HepG2 (cell line): ENCODE data around the gene EIF3B. TPM values are rescaled to one million over a fixed set of nuclear protein-coding genes. Genes with fewer than 3 reads are reported as not detected.

Experiments
- ATAC-seq: fragments of 200-7000 bp; cut with Tn5 transposase; 3 replicates; pipeline ENCODE4 v1.9.1; 2020; ENCODE audit warnings: mild to moderate bottlenecking, moderate library complexity
- BruUV-seq: library from RNA; stranded (reverse); fragments of 400-500 nt; replicated peaks from 2 replicates; lab custom pipeline; 2021; lab: Mats Ljungman, UMichigan
- CTCF ChIA-PET: fragments of 300-600 bp; formaldehyde crosslinking; extraction: SDS; loops from one replicate; lab custom pipeline; 2021; ENCODE audit warnings: low total read pairs, inconsistent platforms, low intra/inter-chr PET ratio; lab: Yijun Ruan, JAX
- POLR2A ChIA-PET: fragments of 350-600 bp; sonication (Branson Sonifier 250); formaldehyde crosslinking; loops from one replicate; lab custom pipeline; 2020; ENCODE audit warnings: antibody characterized with exemption, inconsistent platforms; lab: Yijun Ruan, JAX
- DNase-seq: peaks from one replicate; pipeline ENCODE4 v3.0.0-alpha.2; 2015; ENCODE audit warnings: low spot score
- FAIRE-seq: peaks from 3 replicates; lab custom pipeline; 2011; peaks lifted over from hg19 to GRCh38; lab: Jason Lieb, UNC
- H2AFZ ChIP-seq: one replicate; pipeline ENCODE4 v1.6.1; 2011; ENCODE audit warnings: low read length, inconsistent platforms
- H3K27ac ChIP-seq: fragments of 300-600 bp; 3 replicates; pipeline ENCODE4 v1.8.0; 2011; ENCODE audit warnings: mixed run types, mild to moderate bottlenecking, mixed read lengths, low read length, inconsistent platforms; ENCODE audit not compliant: insufficient read depth; ENCODE audit errors: extremely low read length
- H3K27me3 ChIP-seq, 2 experiments: fragments of 200-600 bp in 1 of 2; 2 replicates in 1 of 2; 3 replicates in 1 of 2; pipeline versions ENCODE4 v1.6.0 to v1.8.0; 2011; ENCODE audit warnings: low read length in 2 of 2, mild to moderate bottlenecking in 2 of 2, moderate library complexity in 2 of 2, inconsistent platforms in 1 of 2; ENCODE audit not compliant: insufficient read depth in 2 of 2, control insufficient read depth in 1 of 2
- H3K36me3 ChIP-seq, 2 experiments: fragments of 200-600 bp in 1 of 2; replicated peaks in 1 of 2; 2 replicates in 1 of 2; 3 replicates in 1 of 2; pipeline versions ENCODE4 v1.5.1 to v1.8.0; 2011; ENCODE audit warnings: low read length in 2 of 2, inconsistent platforms in 1 of 2; ENCODE audit not compliant: insufficient read depth in 2 of 2, control insufficient read depth in 1 of 2
- H3K4me1 ChIP-seq: 2 replicates; pipeline ENCODE4 v1.5.1; 2012; ENCODE audit warnings: low read length, inconsistent platforms; ENCODE audit not compliant: insufficient read depth
- H3K4me2 ChIP-seq: 2 replicates; pipeline ENCODE4 v1.6.0; 2011; ENCODE audit warnings: low read depth, low read length, inconsistent platforms
- H3K4me3 ChIP-seq, 3 experiments: fragments of 200-600 bp in 1 of 3; sonication (generic), shearing (Covaris generic) in 1 of 3; replicated peaks in 1 of 3; 2 replicates each; pipeline ENCODE4 v1.5.1; 2011 to 2016; ENCODE audit warnings: low read length in 3 of 3, inconsistent platforms in 2 of 3, low read depth in 2 of 3, mild to moderate bottlenecking in 2 of 3, control low read depth in 1 of 3, mixed read lengths in 1 of 3; ENCODE audit not compliant: insufficient read depth in 1 of 3
- H3K79me2 ChIP-seq: one replicate; pipeline ENCODE4 v1.6.1; 2011; ENCODE audit warnings: low read length, inconsistent platforms; ENCODE audit not compliant: insufficient read depth
- H3K9ac ChIP-seq: 2 replicates; pipeline ENCODE4 v1.6.0; 2011; ENCODE audit warnings: mild to moderate bottlenecking, low read depth, low read length, inconsistent platforms; ENCODE audit not compliant: insufficient read depth
- H3K9me3 ChIP-seq: 2 replicates; pipeline ENCODE4 v1.5.1; 2012; ENCODE audit warnings: mild to moderate bottlenecking, low read length
- H4K20me1 ChIP-seq: 2 replicates; pipeline ENCODE4 v1.6.0; 2011; ENCODE audit warnings: inconsistent platforms, mild to moderate bottlenecking, low read length, moderate library complexity; ENCODE audit not compliant: insufficient read depth
- BCLAF1 ChIP-seq: fragments of 450-650 bp; IDR thresholded peaks from 2 replicates; pipeline ENCODE4 v1.6.1; 2017; ENCODE audit warnings: mild to moderate bottlenecking
- EZH2 ChIP-seq: conservative IDR thresholded peaks from 2 replicates; pipeline ENCODE4 v1.6.1; 2012; ENCODE audit warnings: mild to moderate bottlenecking, low read depth, low read length, moderate library complexity
- HOMEZ ChIP-seq: IDR thresholded peaks from 2 replicates; pipeline ENCODE4 v1.6.1; 2016; ENCODE audit warnings: low read depth
- JUNB ChIP-seq: sonication (generic); formaldehyde crosslinking; IDR thresholded peaks from 2 replicates; pipeline ENCODE4 v1.8.0; 2022; ENCODE audit warnings: missing genetic modification reagents, mild to moderate bottlenecking, borderline replicate concordance
- KMT2A ChIP-seq: sonication (generic); formaldehyde crosslinking; IDR thresholded peaks from 2 replicates; pipeline ENCODE4 v1.4.0; 2020; ENCODE audit warnings: missing genetic modification reagents
- PAWR ChIP-seq: sonication (generic); formaldehyde crosslinking; IDR thresholded peaks from 2 replicates; pipeline ENCODE4 v1.4.0; 2020; ENCODE audit warnings: missing genetic modification reagents, mild to moderate bottlenecking, borderline replicate concordance
- SIN3B ChIP-seq: fragments of 150-350 bp; IDR thresholded peaks from 2 replicates; pipeline ENCODE4 v1.6.1; 2014; ENCODE audit warnings: low read length
- SIX1 ChIP-seq: sonication (generic); formaldehyde crosslinking; IDR thresholded peaks from 2 replicates; pipeline ENCODE4 v1.4.0; 2020; ENCODE audit warnings: missing genetic modification reagents, borderline replicate concordance
- STAT6 ChIP-seq: sonication (generic); formaldehyde crosslinking; IDR thresholded peaks from 2 replicates; pipeline ENCODE4 v1.4.0; 2020; ENCODE audit warnings: missing genetic modification reagents, mild to moderate bottlenecking, borderline replicate concordance
- ZNF224 ChIP-seq: sonication (generic); formaldehyde crosslinking; IDR thresholded peaks from 2 replicates; pipeline ENCODE4 v1.5.0; 2020; ENCODE audit warnings: mild to moderate bottlenecking, missing genetic modification reagents
- ZNF296 ChIP-seq: sonication (generic); formaldehyde crosslinking; conservative IDR thresholded peaks from 2 replicates; pipeline ENCODE4 v1.5.0; 2020; ENCODE audit warnings: mild to moderate bottlenecking, missing genetic modification reagents
- ZNF331 ChIP-seq: sonication (generic); formaldehyde crosslinking; IDR thresholded peaks from 2 replicates; pipeline ENCODE4 v1.4.0; 2020; ENCODE audit warnings: missing genetic modification reagents
- ZSCAN30 ChIP-seq: sonication (generic); formaldehyde crosslinking; IDR thresholded peaks from 2 replicates; pipeline ENCODE4 v1.5.0; 2020; ENCODE audit warnings: mild to moderate bottlenecking, missing genetic modification reagents
- WGBS: methylation state at CpG from one replicate; pipeline ENCODE4 v1.1.6; 2017; ENCODE audit warnings: low lambda C conversion rate; 5-methylcytosine and 5-hydroxymethylcytosine counted together
- in situ Hi-C: cut with HindIII; loops from 2 replicates; pipeline ENCODE4 v1.10.0; 2017; ENCODE audit warnings: low pct_unique_long_range_greater_than_20kb; ENCODE audit not compliant: extremely low pct_ligation_motif_present
- intact Hi-C: fragments of 100-400 bp; cut with micrococcal nuclease; formaldehyde crosslinking; loops from one replicate; pipeline ENCODE4 v1.10.0; 2022; ENCODE audit not compliant: unreplicated experiment
- polyA plus RNA-seq, 8 experiments: library from polyadenylated mRNA; depleted of rRNA in 3 of 8; stranded (reverse) in 7 of 8; unstranded in 1 of 8; fragments of >200 nt; fragmentation: Illumina TruSeq in 4 of 8; extraction: Trizol in 4 of 8; gene quantifications; 2 replicates each; pipeline versions ENCODE4 v1.2.1 to v1.2.3, GENCODE V29; 2011 to 2016; ENCODE audit warnings: low read depth in 4 of 8, missing spikeins in 1 of 8, mixed read lengths in 1 of 8; ENCODE audit not compliant: insufficient read depth in 1 of 8
- total RNA-seq, 5 experiments: library from RNA; depleted of rRNA; stranded (reverse); fragments of >200 nt; fragmentation: Illumina TruSeq; extraction: Trizol; gene quantifications; 2 replicates each; pipeline ENCODE4 v1.2.3, GENCODE V29; 2016; ENCODE audit warnings: low read depth in 1 of 5

EIF3B gene
- total and polyA plus RNA-seq, 2 of the 13 experiments (the other 11 are each of a cell fraction or from before 2014, with no cell fraction given) = 92.2 to 241 TPM

- TF ChIP-seq SIX1 = no peak
- TF ChIP-seq KMT2A (CRISPR knock-in tag) = no peak
- no peak for TF ChIP-seq JUNB (CRISPR knock-in tag)
- TF ChIP-seq PAWR (CRISPR knock-in tag) = no peak
- no peak for TF ChIP-seq ZNF331 (CRISPR knock-in tag)
- no peak for TF ChIP-seq ZNF224 (CRISPR knock-in tag)
- no peak for TF ChIP-seq EZH2
- no peak for TF ChIP-seq ZSCAN30
Observed at GRCh38 chr7:2416063-2416462, 61.4 kb downstream of the EIF3B start (continued).

- intact Hi-C loops = no loop called here
- no peak for ATAC-seq
- no peak overlapping the region for H2AFZ ChIP-seq
- no peak overlapping the region for H3K4me2 ChIP-seq
- FAIRE-seq = no peak
- no peak overlapping the region for H3K4me3 ChIP-seq
- H3K36me3 ChIP-seq = no peaks in the 10 kb centered on the region
- H3K9ac ChIP-seq = no peak overlapping the region
- CTCF ChIA-PET = no interaction called here
- BruUV-seq = no TSS peak
- H3K27me3 ChIP-seq = no peaks in the 10 kb centered on the region
- H3K27ac ChIP-seq = no peak overlapping the region
- peaks cover 37% of the 10 kb centered on the region for H3K4me1 ChIP-seq
- H4K20me1 ChIP-seq = no peaks in the 10 kb centered on the region
- peaks cover 28% of the 10 kb centered on the region for H3K79me2 ChIP-seq
- POLR2A ChIA-PET = no interaction called here
- no peak for DNase-seq
- no peak for TF ChIP-seq STAT6 (CRISPR knock-in tag)
- TF ChIP-seq HOMEZ (CRISPR knock-in tag) = no peak
- TF ChIP-seq SIN3B = no peak
- no peak for TF ChIP-seq ZNF296 (CRISPR knock-in tag)
- TF ChIP-seq BCLAF1 = no peak
- TF ChIP-seq, all 625 proteins: peak for 0
- in situ Hi-C loops = no loop called here
- 95% methylated on average over 6 of the region's 6 CpGs for WGBS
- no peaks in the 10 kb centered on the region for H3K9me3 ChIP-seq
Observed at GRCh38 chr7:2416650-2417049, 62.0 kb downstream of the EIF3B start.
